NCI-H510A (cell line): ENCODE data around the gene KCNH1.

Source experiments
- DNase-seq: peaks from one replicate; lab custom pipeline; 2025; lab: John Stamatoyannopoulos, UW

KCNH1 gene

DNA sequence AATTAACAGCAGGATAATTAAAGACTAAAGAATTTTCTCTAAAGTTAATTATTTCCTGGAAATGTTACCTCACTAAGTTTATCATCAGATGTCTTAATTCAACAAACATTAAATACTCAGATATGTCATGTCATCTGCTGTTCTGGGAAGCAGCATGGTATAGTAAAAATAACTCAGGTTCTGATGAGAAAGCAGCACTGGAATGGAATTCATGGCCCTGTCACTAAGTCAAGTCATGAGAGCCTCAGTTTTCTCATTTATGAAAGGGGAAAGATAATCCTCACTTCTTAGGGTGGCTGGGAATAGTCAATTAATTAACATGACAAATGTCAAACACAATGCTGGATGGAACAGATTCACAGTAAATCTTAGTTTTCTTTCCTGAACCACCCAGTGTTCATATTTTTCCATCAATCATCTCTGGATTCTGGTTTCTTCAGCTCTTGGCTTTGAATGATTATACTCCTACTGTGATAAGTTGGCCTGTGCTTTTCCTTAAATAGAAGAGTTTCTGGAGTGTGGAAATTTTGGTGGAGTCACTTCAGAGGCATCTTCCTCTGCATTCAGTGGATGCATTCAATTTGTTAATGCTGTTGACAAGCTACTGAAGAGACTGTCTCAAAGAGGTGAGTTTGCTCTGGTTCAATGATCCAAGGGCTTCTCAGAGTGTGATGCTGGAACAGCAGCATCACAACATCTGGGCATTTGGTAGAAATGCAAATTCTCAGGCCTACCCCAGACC, 319.4 kb downstream of the KCNH1 start:
- DNase-seq = no peak

GRCh38 chr1:210801501-210801900, 332.4 kb downstream of the KCNH1 start:
- DNase-seq = no peak

GRCh38 chr1:210800756-210801155, 333.2 kb downstream of the KCNH1 start:
- DNase-seq = no peak

DNA sequence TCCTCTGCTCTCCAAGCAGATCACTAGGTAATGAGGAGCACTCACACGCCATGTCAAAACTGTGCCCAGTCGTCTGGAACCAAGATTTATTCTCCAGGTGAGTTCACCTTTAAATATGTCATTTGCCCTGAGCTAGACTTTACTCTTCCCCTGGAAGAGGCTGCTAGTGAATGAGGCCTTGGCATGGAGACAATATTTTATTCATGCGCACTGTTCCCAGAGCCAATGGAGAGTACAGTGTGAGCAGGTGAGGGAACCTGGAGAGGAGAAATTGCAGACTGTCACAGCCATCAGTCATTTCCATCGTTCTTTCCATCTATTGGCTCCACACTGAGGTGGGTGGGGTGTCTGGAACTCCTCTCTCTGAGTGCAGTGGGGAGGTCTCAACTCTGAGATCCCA, 333.6 kb downstream of the KCNH1 start:
- DNase-seq = no peak

DNA sequence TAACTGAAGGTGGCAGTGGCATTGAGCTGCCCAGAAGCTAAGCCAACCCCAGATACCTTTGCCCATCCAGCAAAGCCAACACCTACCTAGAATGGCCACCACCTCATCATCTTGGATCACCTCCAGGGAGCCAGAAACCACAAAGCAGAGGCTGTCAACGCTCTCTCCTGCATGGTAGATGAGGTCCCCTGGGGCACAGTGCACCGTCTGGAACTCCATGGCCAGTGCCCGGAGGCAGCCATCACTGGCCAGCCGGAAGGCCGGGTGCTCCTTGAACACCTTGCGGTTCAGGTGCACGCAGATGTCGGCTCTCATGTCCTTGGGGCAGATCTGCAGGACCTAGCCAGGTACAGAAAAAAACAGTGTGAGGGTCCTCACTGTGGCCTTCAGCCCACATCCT, 336.5 kb downstream of the KCNH1 start:
- DNase-seq = no peak

- no peak for DNase-seq
These were observed 337.5 kb downstream of the KCNH1 start for GRCh38 chr1:210796421-210796820.

GRCh38 chr1:210794445-210794844, 339.5 kb downstream of the KCNH1 start:
- DNase-seq = no peak

- no peak for DNase-seq
These were observed 341.5 kb downstream of the KCNH1 start for GRCh38 chr1:210792250-210793102.

- no peak for DNase-seq
These were observed 343.8 kb downstream of the KCNH1 start for GRCh38 chr1:210790196-210790595.

GRCh38 chr1:210787800-210788199, 346.1 kb downstream of the KCNH1 start:
- no peak for DNase-seq

- no peak for DNase-seq
These were observed 347.4 kb downstream of the KCNH1 start for GRCh38 chr1:210786546-210786945.

- DNase-seq = no peak
These were observed 350.0 kb downstream of the KCNH1 start for GRCh38 chr1:210783925-210784324.

GRCh38 chr1:210781652-210782051, 352.3 kb downstream of the KCNH1 start:
- no peak for DNase-seq

DNA sequence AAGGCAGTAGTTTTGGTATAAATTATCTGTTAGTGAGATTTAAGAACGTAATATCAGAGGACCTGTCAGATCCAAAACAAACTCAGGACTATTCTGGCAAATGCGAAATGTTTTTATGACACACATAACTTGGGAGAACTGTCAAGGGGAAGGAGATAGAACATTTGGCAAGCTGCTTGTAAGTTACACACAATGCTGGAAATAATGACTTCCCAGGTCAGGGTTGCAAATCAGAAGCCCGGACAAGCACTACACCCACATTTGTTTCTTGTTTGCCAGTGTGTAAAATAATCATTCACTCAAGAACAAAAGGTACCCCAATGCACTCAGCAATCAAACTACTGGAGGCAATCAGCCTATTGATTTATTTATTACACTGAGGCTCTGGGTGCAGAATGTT, 354.7 kb downstream of the KCNH1 start:
- DNase-seq = no peak

DNA sequence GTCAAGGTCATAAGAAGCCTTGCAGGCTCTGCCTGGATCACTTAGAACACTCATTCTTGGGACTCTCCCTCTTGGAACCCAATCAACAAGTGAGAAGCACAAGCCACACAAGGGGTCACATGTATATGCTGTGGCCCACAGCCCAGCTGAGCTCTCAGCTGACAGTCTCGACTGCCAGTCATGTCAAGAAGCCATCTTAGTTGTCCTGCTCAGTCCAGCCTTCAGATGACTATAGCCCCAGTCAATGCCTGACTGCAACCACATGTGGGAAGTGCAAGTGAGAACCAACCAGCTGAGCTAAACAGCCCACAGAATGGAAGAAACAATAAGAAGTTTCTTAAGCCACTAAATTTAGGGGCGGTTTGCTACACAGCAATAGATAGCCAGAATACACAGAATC, 356.0 kb downstream of the KCNH1 start:
- no peak for DNase-seq

DNA sequence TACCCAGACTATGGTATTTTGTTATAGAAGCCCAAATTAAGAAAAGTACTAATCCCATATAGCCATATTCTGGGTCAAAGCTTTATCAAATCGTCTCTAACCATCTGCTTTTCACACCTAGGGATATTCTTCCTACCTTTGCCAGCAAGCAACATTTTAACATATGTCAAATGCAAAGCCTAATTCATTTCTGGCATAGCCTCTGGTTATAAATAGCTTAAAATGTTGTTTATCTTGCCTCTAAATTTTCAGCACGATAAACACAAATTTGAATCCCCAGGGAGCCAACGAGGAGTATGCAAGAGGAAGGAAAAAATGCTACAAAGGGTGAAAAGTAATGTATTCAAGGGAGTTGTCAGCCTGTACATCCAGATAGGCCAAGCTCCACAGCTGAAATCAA, 357.2 kb downstream of the KCNH1 start:
- DNase-seq = no peak

- DNase-seq = no peak
These were observed 358.7 kb downstream of the KCNH1 start for GRCh38 chr1:210775289-210775688.

GRCh38 chr1:210773450-210773849, 360.5 kb downstream of the KCNH1 start:
- no peak for DNase-seq

GRCh38 chr1:210771131-210771530, 362.8 kb downstream of the KCNH1 start:
- DNase-seq = no peak

- no peak for DNase-seq
These were observed 363.5 kb downstream of the KCNH1 start for GRCh38 chr1:210770396-210770984.

GRCh38 chr1:210769473-210769872, 364.5 kb downstream of the KCNH1 start:
- no peak for DNase-seq

DNA sequence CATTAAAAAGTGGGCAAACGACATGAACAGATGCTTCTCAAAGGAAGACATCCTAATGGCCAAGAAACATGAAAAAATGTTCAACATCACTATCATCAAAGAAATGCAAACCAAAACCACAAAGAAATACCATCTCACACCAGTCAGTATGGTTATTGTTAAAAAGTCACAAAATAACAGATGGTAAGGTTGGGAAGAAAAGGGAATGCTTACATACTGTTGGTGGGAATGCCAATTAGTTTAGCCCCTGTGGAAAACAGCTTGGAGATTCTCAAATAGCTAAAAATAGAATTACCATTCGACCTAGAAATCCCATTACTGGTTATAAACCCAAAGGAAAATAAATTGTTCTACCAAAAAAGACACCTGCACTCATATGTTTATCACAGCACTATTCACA, 369.4 kb downstream of the KCNH1 start:
- DNase-seq = no peak

- DNase-seq = no peak
These were observed 375.2 kb downstream of the KCNH1 start for GRCh38 chr1:210758761-210759160.
